Caki2 (cell line): ENCODE results near the gene FGF18. TPM values are rescaled to one million over a fixed set of nuclear protein-coding genes. Genes with fewer than 3 reads are reported as not detected.
"Not testable (repeated sequence)": the region's sequence is repeated elsewhere in the genome, so short reads cannot be mapped to it uniquely, and the experiment has no call there.

Experiments used
- DNase-seq: peaks from one replicate; pipeline ENCODE4 v3.0.0-alpha.2; 2015; ENCODE audit warnings: low read depth
- in situ Hi-C: cut with HindIII; loops from 2 replicates; pipeline ENCODE4 v1.10.0; 2016; ENCODE audit warnings: low sequenced_read_pairs, low pct_unique_long_range_greater_than_20kb, mixed read lengths
- total RNA-seq: library from RNA; depleted of rRNA; stranded (reverse); fragments of >200 nt; shearing (Covaris generic); gene quantifications from 2 replicates; pipeline ENCODE4 v1.2.3, GENCODE V29; 2014; ENCODE audit warnings: low replicate concordance

Gene FGF18
- total RNA-seq, 1 experiment from 2014 or later: 9.5 TPM

DNA sequence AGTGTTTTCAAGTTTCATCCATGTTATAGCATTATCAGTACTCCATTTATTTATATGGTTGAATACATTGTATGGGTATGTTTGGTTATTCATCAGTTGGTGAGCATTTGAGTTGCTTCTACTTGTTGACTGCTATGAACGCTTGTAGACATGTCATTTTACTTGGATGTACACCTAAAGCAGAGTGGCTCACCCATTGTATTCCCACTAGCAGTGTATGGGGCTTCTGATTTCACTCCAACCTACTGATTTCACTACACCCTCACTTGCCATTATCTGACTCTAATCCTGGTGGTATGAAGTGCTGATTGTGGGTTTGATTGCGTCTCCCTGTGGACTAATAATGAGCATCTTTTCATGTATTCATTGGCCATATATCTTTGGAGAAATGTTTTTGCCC is 22.3 kb upstream of the FGF18 start:
- DNase-seq: no peak
- in situ Hi-C loops: no loop called here

- no peak for DNase-seq
- in situ Hi-C loops: no loop called here
Measured at GRCh38 chr5:171397599-171397998, 21.8 kb upstream of the FGF18 start.

- in situ Hi-C loops: not testable (repeated sequence)
Measured at GRCh38 chr5:171398660-171399059, 20.8 kb upstream of the FGF18 start.

DNA sequence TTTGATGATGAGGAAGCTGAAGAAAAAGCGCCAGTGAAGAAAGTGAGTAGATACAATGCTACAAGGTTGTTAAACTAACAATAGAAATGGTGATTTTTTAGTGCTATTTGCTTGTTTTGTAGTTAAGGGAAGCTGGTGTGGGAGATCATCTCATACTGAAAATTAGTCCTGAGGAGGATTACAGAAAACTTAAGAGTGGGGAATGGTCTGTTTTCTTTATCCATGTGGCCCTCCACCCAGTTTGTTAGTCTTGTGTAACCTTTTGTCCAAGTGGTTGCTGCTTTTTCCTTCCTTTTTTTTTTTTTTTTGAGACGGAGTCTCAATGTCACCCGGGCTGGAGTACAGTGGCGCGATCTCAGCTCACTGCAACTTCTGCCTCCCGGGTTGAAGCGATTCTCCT is 19.3 kb upstream of the FGF18 start:
- in situ Hi-C loops: loop anchor here (25.0 kb wide), 1 partner anchor 512 kb away; no protein-coding TSS in a partner anchor
- DNase-seq: no peak

More at GRCh38 chr5:171398660-171399059, 20.8 kb upstream of the FGF18 start:
- not testable (repeated sequence) for DNase-seq

DNA sequence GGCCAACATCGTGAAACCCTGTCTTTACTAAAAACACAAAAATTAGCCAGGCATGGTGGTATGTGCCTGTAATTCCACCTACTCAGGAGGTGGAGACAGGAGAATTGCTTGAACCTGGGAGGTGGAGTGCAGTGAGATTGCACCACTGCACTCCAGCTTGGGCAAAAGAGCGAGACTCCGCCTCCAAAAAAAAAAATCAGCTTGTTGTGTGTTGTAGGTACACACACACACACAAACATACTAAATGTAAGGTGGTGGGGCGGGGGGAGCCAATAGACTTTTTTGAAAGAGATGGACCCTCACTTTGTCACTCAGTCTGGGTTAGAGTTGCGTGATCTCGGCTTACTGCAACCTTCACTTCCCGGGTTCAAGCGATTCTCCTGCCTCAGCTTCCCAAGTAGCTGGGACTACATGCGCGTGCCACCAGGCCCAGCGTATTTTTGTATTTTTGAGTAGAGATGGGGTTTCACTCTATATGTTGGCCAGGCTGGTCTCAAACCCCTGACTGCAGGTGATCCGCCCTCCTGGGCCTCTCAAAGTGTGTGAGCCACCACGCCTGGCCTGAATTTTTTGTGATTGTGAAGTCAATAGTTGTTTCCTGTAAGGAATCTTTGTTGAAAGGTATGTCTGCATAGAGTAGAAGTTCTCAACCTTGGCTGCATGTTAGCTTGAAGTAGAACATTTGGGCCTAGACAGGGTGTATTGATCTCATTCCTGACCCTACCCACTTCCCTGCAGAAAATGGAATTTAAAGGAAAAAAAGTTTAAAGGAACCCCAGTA is 18.1 kb upstream of the FGF18 start:
- DNase-seq: no peak
- in situ Hi-C loops: loop anchor here (25.0 kb wide), 1 partner anchor 511 kb away; no protein-coding TSS in a partner anchor

GRCh38 chr5:171402751-171403150 is 16.7 kb upstream of the FGF18 start:
- not testable (repeated sequence) for DNase-seq
- in situ Hi-C loops: loop anchor here (25.0 kb wide), 1 partner anchor 510 kb away; no protein-coding TSS in a partner anchor

- DNase-seq: no peak
- in situ Hi-C loops: loop anchor here (25.0 kb wide), 1 partner anchor 507 kb away; no protein-coding TSS in a partner anchor
Measured at GRCh38 chr5:171405615-171406014, 13.8 kb upstream of the FGF18 start.

DNA sequence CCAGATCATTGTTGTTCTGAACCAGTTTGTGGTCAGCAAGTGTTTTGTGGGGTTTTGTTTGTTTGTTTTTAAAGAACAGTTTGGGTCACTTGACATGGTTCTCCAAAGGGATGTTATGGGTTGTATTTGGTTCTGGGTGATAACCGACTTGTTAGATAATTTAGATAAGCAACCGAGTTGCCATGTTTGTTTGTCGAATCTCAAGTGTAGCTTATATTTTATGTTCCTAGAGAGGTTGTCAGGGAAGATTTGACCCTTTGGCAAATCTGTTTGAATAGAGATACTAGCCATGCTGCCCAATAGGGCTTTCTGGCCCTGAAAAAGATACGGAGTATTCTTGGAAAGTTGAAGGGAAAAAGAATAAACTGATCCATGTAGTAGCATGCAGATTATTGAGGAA is 12.2 kb upstream of the FGF18 start:
- DNase-seq: no peak
- in situ Hi-C loops: loop anchor here (25.0 kb wide), 1 partner anchor 505 kb away; no protein-coding TSS in a partner anchor

GRCh38 chr5:171409164-171410136 is 10.0 kb upstream of the FGF18 start:
- no peak for DNase-seq

DNA sequence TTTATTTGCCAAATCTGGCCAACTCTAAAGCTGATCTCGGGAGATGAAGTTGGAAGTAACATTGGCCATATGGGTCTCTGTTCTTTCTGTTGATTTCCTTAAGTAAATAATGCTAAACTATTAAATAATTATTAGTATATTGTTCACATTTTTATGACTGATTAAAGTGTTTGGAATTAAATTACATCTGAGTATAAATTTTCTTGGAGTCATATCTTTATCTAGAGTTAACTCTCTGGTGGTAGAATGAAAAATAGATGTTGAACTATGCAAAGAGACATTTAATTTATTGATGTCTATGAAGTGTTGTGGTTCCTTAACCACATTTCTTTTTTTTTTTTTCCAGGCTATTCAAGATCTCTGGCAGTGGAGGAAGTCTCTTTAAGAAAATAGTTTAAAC is 9.3 kb upstream of the FGF18 start:
- in situ Hi-C loops: loop anchor here (25.0 kb wide), 1 partner anchor 502 kb away; no protein-coding TSS in a partner anchor
- DNase-seq: no peak

More at GRCh38 chr5:171409164-171410136, 10.0 kb upstream of the FGF18 start:
- in situ Hi-C loops: loop anchor here (25.0 kb wide), 1 partner anchor 503 kb away; no protein-coding TSS in a partner anchor

- DNase-seq: no peak
- in situ Hi-C loops: loop anchor here (25.0 kb wide), 1 partner anchor 500 kb away; no protein-coding TSS in a partner anchor
Measured at GRCh38 chr5:171412186-171412585, 7.3 kb upstream of the FGF18 start.

GRCh38 chr5:171413153-171413910 is 6.1 kb upstream of the FGF18 start:
- DNase-seq: no peak
- in situ Hi-C loops: loop anchor here (25.0 kb wide), 1 partner anchor 499 kb away; no protein-coding TSS in a partner anchor

GRCh38 chr5:171413993-171414392 is 5.5 kb upstream of the FGF18 start:
- in situ Hi-C loops: loop anchor here (25.0 kb wide), 1 partner anchor 498 kb away; no protein-coding TSS in a partner anchor
- DNase-seq: not testable (repeated sequence)

GRCh38 chr5:171415115-171415730 is 4.2 kb upstream of the FGF18 start:
- no peak for DNase-seq
- in situ Hi-C loops: loop anchor here (25.0 kb wide), 1 partner anchor 497 kb away; no protein-coding TSS in a partner anchor

DNA sequence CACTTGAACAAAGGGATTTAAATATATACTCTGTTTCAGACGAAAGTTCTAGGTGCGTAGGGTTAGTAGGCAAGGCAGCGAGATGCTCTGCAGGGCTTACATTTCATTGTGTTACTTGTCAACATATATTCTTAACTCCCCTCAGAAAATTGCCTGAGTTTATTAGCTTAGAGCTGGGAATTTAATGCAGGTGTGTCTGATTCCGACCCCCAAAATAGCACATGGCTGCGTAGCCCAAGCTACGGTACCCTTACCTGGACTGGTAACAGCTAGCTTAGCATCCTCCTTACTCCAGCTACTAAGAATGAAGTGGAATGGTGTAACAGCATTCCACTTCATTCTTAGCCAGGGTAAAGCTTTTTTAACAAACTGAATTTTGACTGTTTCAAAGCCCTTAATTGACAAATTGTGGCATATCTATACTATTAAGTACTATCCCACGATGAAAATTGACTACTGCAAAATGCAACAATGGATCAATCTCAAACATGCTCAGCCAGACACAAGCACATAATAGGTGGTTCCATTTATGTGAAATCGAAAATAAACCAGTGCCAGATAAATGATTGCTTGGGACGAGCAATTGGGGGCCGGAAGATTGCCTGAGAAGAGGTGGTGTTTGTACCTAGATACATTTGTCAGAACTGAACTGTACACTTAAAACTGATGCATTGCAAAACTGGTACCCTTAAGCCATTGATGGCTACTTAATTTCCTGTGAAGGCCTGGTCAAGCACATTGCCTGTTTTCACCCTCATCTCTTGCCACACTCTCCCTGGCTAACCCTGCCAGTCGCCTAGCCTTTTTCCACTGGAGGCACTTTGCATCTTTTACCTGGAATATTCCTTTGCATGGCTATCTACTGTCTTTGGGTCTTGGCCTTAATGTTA is 3.0 kb upstream of the FGF18 start:
- in situ Hi-C loops: loop anchor here (25.0 kb wide), 1 partner anchor 496 kb away; no protein-coding TSS in a partner anchor
- no peak for DNase-seq

DNA sequence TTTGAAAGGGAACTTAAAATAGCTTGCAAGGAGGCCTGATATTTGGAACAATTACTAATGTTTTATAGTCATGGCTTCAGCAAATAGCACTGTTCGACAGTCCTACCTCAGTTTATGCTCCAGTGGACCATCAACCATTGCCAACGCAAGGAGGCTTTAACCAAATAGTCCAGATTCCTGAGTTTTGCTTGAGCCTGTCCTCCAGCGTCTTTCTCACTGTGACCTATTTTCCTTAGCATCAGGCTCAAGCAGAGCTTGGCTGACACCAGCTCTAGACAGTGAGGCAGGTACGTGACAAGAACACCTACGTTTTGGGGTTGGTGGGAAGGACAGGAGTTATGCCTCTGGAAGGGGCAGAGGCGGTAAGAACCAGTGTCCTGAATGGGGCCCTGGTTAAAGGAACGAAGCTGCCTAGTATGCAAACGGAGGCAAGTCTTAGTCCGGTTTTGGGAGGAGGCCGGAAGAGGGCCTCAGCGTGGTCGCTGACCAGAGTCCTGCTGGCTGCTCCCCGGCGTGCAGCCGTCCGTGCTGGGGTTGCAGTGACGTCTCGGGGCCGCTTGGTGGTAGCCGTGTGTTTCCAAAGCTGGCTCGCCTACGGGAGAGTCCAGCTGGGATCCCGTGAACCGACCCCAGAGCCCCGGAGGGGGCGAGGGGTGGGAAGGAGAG is 998 bp upstream of the FGF18 start:
- in situ Hi-C loops: loop anchor here (25.0 kb wide), 1 partner anchor 494 kb away; no protein-coding TSS in a partner anchor
- DNase-seq: peak; percentile 81
